K562 (cell line): ENCODE data around the gene CLEC10A.

Experiments
- CBX5 ChIP-seq: IDR thresholded peaks from 2 replicates; pipeline ENCODE4 v1.6.1; 2014; ENCODE audit warnings: low read depth, borderline replicate concordance
- CTCF ChIP-seq, 3 experiments: IDR thresholded peaks in 2 of 3; conservative IDR thresholded peaks in 1 of 3; 2 replicates each; pipeline ENCODE4 v1.5.1; 2011 to 2012; ENCODE audit warnings: low read length in 3 of 3, mild to moderate bottlenecking in 3 of 3, control low read depth in 2 of 3, improper control_type of control experiment in 1 of 3, inconsistent platforms in 1 of 3, low read depth in 1 of 3, mixed read lengths in 1 of 3, moderate library complexity in 1 of 3; ENCODE audit not compliant: insufficient read depth in 2 of 3
- DNMT1 ChIP-seq: fragments of 450-650 bp; IDR thresholded peaks from 2 replicates; pipeline ENCODE4 v1.6.1; 2016; ENCODE audit warnings: antibody characterized with exemption, mild to moderate bottlenecking
- ERF ChIP-seq: fragments of 450-650 bp; formaldehyde crosslinking; IDR thresholded peaks from 2 replicates; pipeline ENCODE4 v1.4.0; 2020; ENCODE audit warnings: mild to moderate bottlenecking, mixed read lengths
- HDAC2 ChIP-seq: fragments of 450-650 bp; IDR thresholded peaks from 2 replicates; pipeline ENCODE4 v1.6.1; 2016; ENCODE audit warnings: mild to moderate bottlenecking
- MXI1 ChIP-seq: IDR thresholded peaks from 2 replicates; pipeline ENCODE4 v1.6.1; 2011; ENCODE audit warnings: low read depth, mild to moderate bottlenecking, improper control_type of control experiment, low read length
- ZNF274 ChIP-seq: IDR thresholded peaks from 2 replicates; pipeline ENCODE4 v1.6.1; 2011; ENCODE audit warnings: low read depth, mild to moderate bottlenecking, low read length, moderate library complexity, borderline replicate concordance

GRCh38 chr17:7101531-7101930, 21.5 kb upstream of the CLEC10A start:
- no peak for TF ChIP-seq CBX5
- TF ChIP-seq CTCF (IDR thresholded peaks at IDR 0.05 in 2 of 3, conservative IDR thresholded peaks at IDR 0.05 in 1 of 3; ENCODE audit: insufficient read depth in 2 of 3, low read depth in 1 of 3, low read length in 3 of 3), result no peak
- TF ChIP-seq DNMT1, result no peak
- TF ChIP-seq HDAC2, result no peak
- no peak for TF ChIP-seq MXI1
- no peak for TF ChIP-seq ZNF274
- no peak for TF ChIP-seq ERF (CRISPR knock-in tag)
